Type B pancreatic cell (in vitro differentiated cells): ENCODE measurements around the gene RPUSD3. TPM values are rescaled to one million over a fixed set of nuclear protein-coding genes. Genes with fewer than 3 reads are reported as not detected.

Source experiments
- DNase-seq: peaks from one replicate; pipeline ENCODE4 v3.0.0; 2021; ENCODE audit warnings: mixed read lengths; ENCODE audit not compliant: unreplicated experiment; ENCODE audit errors: extremely low spot score
- H3K27ac Mint-ChIP-seq: 2 replicates; pipeline ENCODE4 v1.8.0; 2021; ENCODE audit warnings: mild to moderate bottlenecking, mixed read lengths
- H3K27me3 Mint-ChIP-seq: 2 replicates; pipeline ENCODE4 v1.8.0; 2021; ENCODE audit warnings: mixed read lengths
- H3K36me3 Mint-ChIP-seq: 2 replicates; pipeline ENCODE4 v1.8.0; 2021; ENCODE audit warnings: mixed read lengths
- H3K4me1 Mint-ChIP-seq: one replicate; pipeline ENCODE4 v1.8.0; 2021; ENCODE audit warnings: mixed read lengths; ENCODE audit not compliant: unreplicated experiment
- H3K4me3 Mint-ChIP-seq: 2 replicates; pipeline ENCODE4 v1.8.0; 2021; ENCODE audit warnings: mild to moderate bottlenecking, mixed read lengths
- H3K9me3 Mint-ChIP-seq: 2 replicates; pipeline ENCODE4 v1.8.0; 2021; ENCODE audit warnings: mixed read lengths
- CTCF ChIP-seq: fragments of 200-600 bp; sonication (generic); conservative IDR thresholded peaks from 2 replicates; pipeline ENCODE4 v1.5.0; 2021; ENCODE audit warnings: antibody characterized with exemption, mild to moderate bottlenecking
- total RNA-seq: library from RNA; stranded (reverse); gene quantifications from 2 replicates; pipeline ENCODE4 v1.2.1, GENCODE V29; 2021; ENCODE audit warnings: low replicate concordance

RPUSD3 gene
- total RNA-seq, 1 donor from 2014 or later, result 55.0 TPM

- Mint-ChIP-seq H3K27me3 (no peaks in the 10 kb centered on the region), H3K36me3 (peaks cover 7% of the 10 kb centered on the region), H3K9me3 (no peaks in the 10 kb centered on the region), H3K4me3 (no peak overlapping the region), H3K27ac (no peak overlapping the region), H3K4me1 (peaks cover 7% of the 10 kb centered on the region)
- TF ChIP-seq CTCF, result no peak
- DNase-seq, result no peak
Observed at GRCh38 chr3:9887480-9887879, 43.7 kb upstream of the RPUSD3 start.

- DNase-seq, result no peak
- H3K4me3 Mint-ChIP-seq, result no peak overlapping the region
- H3K4me1 Mint-ChIP-seq, result no peaks in the 10 kb centered on the region
- H3K36me3 Mint-ChIP-seq, result peaks cover 4% of the 10 kb centered on the region
- no peak overlapping the region for H3K27ac Mint-ChIP-seq
- no peak for TF ChIP-seq CTCF
- H3K9me3 Mint-ChIP-seq, result no peaks in the 10 kb centered on the region
- no peaks in the 10 kb centered on the region for H3K27me3 Mint-ChIP-seq
Observed at GRCh38 chr3:9886328-9886727, 42.5 kb upstream of the RPUSD3 start.

GRCh38 chr3:9884555-9885165 is 40.9 kb upstream of the RPUSD3 start:
- no peak for TF ChIP-seq CTCF
- peak overlapping the region; percentile 59 for H3K4me3 Mint-ChIP-seq
- DNase-seq, result no peak
- no peaks in the 10 kb centered on the region for H3K9me3 Mint-ChIP-seq
- no peaks in the 10 kb centered on the region for H3K4me1 Mint-ChIP-seq
- H3K27ac Mint-ChIP-seq, result peak overlapping the region; percentile 82
- H3K36me3 Mint-ChIP-seq, result no peaks in the 10 kb centered on the region
- no peaks in the 10 kb centered on the region for H3K27me3 Mint-ChIP-seq

GRCh38 chr3:9883706-9884554 is 40.1 kb upstream of the RPUSD3 start:
- Mint-ChIP-seq H3K9me3 (no peaks in the 10 kb centered on the region), H3K27me3 (no peaks in the 10 kb centered on the region), H3K27ac (peak overlapping the region; percentile 82), H3K36me3 (no peaks in the 10 kb centered on the region), H3K4me3 (peak overlapping the region; percentile 59), H3K4me1 (no peaks in the 10 kb centered on the region)
- no peak for TF ChIP-seq CTCF
- DNase-seq, result no peak

- no peak overlapping the region for H3K4me3 Mint-ChIP-seq
- no peak for DNase-seq
- H3K27me3 Mint-ChIP-seq, result peaks cover 3% of the 10 kb centered on the region
- no peak for TF ChIP-seq CTCF
- no peaks in the 10 kb centered on the region for H3K36me3 Mint-ChIP-seq
- H3K9me3 Mint-ChIP-seq, result no peaks in the 10 kb centered on the region
- H3K27ac Mint-ChIP-seq, result no peak overlapping the region
- no peaks in the 10 kb centered on the region for H3K4me1 Mint-ChIP-seq
Observed at GRCh38 chr3:9881441-9881840, 37.6 kb upstream of the RPUSD3 start.
